GM12873 (cell line): ENCODE measurements around the gene GCC2.

Source experiments
- TF ChIP-seq, protein P1 (sequence below): IDR thresholded peaks from 2 replicates; pipeline ENCODE4 v1.5.1; 2012; ENCODE audit warnings: low read depth, mild to moderate bottlenecking, moderate library complexity, low read length, control low read depth; ENCODE audit not compliant: insufficient read depth; ENCODE audit errors: missing control alignments

Gene GCC2

GRCh38 chr2:108447947-108448677 is 894 bp upstream of the GCC2 start:
- TF ChIP-seq, protein P1, sequence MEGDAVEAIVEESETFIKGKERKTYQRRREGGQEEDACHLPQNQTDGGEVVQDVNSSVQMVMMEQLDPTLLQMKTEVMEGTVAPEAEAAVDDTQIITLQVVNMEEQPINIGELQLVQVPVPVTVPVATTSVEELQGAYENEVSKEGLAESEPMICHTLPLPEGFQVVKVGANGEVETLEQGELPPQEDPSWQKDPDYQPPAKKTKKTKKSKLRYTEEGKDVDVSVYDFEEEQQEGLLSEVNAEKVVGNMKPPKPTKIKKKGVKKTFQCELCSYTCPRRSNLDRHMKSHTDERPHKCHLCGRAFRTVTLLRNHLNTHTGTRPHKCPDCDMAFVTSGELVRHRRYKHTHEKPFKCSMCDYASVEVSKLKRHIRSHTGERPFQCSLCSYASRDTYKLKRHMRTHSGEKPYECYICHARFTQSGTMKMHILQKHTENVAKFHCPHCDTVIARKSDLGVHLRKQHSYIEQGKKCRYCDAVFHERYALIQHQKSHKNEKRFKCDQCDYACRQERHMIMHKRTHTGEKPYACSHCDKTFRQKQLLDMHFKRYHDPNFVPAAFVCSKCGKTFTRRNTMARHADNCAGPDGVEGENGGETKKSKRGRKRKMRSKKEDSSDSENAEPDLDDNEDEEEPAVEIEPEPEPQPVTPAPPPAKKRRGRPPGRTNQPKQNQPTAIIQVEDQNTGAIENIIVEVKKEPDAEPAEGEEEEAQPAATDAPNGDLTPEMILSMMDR = no peak

DNA sequence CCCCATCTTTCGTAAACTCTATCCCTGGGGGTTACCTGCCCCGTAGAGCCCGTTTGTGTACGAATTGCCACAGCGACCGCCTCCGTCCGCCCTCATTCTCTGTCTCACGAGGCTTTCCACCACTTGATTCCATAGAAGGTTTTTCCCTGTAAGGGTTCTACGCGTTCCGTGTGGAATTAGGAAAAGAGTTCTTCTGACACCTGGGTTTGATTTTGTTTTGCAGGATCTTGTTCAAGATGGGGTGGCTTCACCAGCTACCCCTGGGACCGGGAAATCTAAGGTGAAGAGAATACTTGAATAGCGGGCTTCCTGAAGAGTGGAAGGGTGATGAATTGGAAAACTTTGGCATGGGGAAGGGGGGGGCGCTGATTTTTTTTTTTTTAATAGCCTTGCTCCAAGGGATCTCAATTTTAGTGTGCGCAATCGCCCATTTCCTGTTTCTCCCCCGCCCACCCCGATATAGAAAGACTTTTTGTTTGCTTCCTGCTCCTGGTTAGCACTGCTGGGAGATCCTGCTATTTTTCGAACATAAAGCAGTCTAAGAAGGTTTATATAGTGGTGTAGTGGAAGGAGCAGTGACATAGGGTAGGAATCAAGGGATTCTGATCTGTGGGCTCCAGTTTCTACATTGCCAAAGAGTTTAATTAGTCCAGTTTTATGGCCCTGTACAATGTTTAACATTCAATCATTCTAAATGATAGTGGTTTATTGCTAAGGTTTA is 564 bp downstream of the GCC2 start:
- TF ChIP-seq, protein P1 = no peak

- TF ChIP-seq, protein P1 = no peak
Observed at GRCh38 chr2:108450863-108451262, 1.9 kb downstream of the GCC2 start.

GRCh38 chr2:108451976-108452375 is 3.0 kb downstream of the GCC2 start:
- TF ChIP-seq, protein P1 = no peak

- TF ChIP-seq, protein P1 = no peak
Observed at GRCh38 chr2:108454440-108454839, 5.4 kb downstream of the GCC2 start.

- TF ChIP-seq, protein P1 = no peak
Observed at GRCh38 chr2:108455571-108455970, 6.6 kb downstream of the GCC2 start.

GRCh38 chr2:108458082-108458481 is 9.1 kb downstream of the GCC2 start:
- TF ChIP-seq, protein P1 = no peak
